ENCODE measurements around the gene ETNK2.

The ETNK2 gene

GRCh38 chr1:204083491-204083890 lies 68.4 kb downstream of the ETNK2 start:
- TF ChIP-seq, protein P1, sequence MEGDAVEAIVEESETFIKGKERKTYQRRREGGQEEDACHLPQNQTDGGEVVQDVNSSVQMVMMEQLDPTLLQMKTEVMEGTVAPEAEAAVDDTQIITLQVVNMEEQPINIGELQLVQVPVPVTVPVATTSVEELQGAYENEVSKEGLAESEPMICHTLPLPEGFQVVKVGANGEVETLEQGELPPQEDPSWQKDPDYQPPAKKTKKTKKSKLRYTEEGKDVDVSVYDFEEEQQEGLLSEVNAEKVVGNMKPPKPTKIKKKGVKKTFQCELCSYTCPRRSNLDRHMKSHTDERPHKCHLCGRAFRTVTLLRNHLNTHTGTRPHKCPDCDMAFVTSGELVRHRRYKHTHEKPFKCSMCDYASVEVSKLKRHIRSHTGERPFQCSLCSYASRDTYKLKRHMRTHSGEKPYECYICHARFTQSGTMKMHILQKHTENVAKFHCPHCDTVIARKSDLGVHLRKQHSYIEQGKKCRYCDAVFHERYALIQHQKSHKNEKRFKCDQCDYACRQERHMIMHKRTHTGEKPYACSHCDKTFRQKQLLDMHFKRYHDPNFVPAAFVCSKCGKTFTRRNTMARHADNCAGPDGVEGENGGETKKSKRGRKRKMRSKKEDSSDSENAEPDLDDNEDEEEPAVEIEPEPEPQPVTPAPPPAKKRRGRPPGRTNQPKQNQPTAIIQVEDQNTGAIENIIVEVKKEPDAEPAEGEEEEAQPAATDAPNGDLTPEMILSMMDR (IDR thresholded peaks at IDR 0.05; ENCODE audit: insufficient read depth, low read depth, low read length, missing control alignments), result no peak
- H3K4me3 ChIP-seq (ENCODE audit: low read depth, low read length), result no peak overlapping the region
- no peak for DNase-seq (ENCODE audit: low read depth)

GRCh38 chr1:204081791-204082513 lies 69.9 kb downstream of the ETNK2 start:
- no peak for DNase-seq (ENCODE audit: low read depth)
- H3K4me3 ChIP-seq (ENCODE audit: low read depth, low read length), result no peak overlapping the region
- TF ChIP-seq, protein P1 (IDR thresholded peaks at IDR 0.05; ENCODE audit: insufficient read depth, low read depth, low read length, missing control alignments), result no peak

GRCh38 chr1:204081164-204081790 lies 70.6 kb downstream of the ETNK2 start:
- no peak overlapping the region for H3K4me3 ChIP-seq (ENCODE audit: low read depth, low read length)
- TF ChIP-seq, protein P1 (IDR thresholded peaks at IDR 0.05; ENCODE audit: insufficient read depth, low read depth, low read length, missing control alignments), result no peak
- DNase-seq (ENCODE audit: low read depth), result no peak
